H9 (cell line): ENCODE data around the gene NPAS3. TPM values are rescaled to one million over a fixed set of nuclear protein-coding genes. Genes with fewer than 3 reads are reported as not detected.

Experiments used
- DNase-seq: peaks from one replicate; pipeline ENCODE4 v3.0.0-alpha.2; 2017
- H2AFZ ChIP-seq: one replicate; pipeline ENCODE4 v1.6.1; 2013; ENCODE audit warnings: mild to moderate bottlenecking, low read length, control low read depth, moderate library complexity
- H2AK5ac ChIP-seq: 2 replicates; pipeline ENCODE4 v1.6.1; 2013; ENCODE audit warnings: low read length, control low read depth, mixed read lengths; ENCODE audit not compliant: insufficient read length
- H2BK120ac ChIP-seq: one replicate; pipeline ENCODE4 v1.6.1; 2013; ENCODE audit warnings: low read depth, mild to moderate bottlenecking, low read length, control low read depth, inconsistent platforms; ENCODE audit not compliant: poor library complexity, severe bottlenecking
- H2BK12ac ChIP-seq: 2 replicates; pipeline ENCODE4 v1.6.1; 2013; ENCODE audit warnings: low read length, control low read depth, mixed read lengths, low read depth; ENCODE audit not compliant: insufficient read length
- H2BK15ac ChIP-seq: 2 replicates; pipeline ENCODE4 v1.6.1; 2013; ENCODE audit warnings: low read depth, low read length, control low read depth
- H2BK20ac ChIP-seq: one replicate; pipeline ENCODE4 v1.6.1; 2013; ENCODE audit warnings: low read depth, mild to moderate bottlenecking, low read length, control low read depth, inconsistent platforms; ENCODE audit not compliant: poor library complexity, severe bottlenecking
- H2BK5ac ChIP-seq: 2 replicates; pipeline ENCODE4 v1.6.1; 2013; ENCODE audit warnings: low read length, control low read depth, mixed read lengths; ENCODE audit not compliant: insufficient read length
- H3K14ac ChIP-seq: 2 replicates; pipeline ENCODE4 v1.6.1; 2013; ENCODE audit warnings: low read length, control low read depth; ENCODE audit not compliant: insufficient read depth
- H3K18ac ChIP-seq: 2 replicates; pipeline ENCODE4 v1.6.1; 2013; ENCODE audit warnings: low read depth, mild to moderate bottlenecking, mixed read lengths, low read length, control low read depth; ENCODE audit not compliant: insufficient read length
- H3K23ac ChIP-seq: 2 replicates; pipeline ENCODE4 v1.6.1; 2013; ENCODE audit warnings: low read length, control low read depth, mixed read lengths, low read depth; ENCODE audit not compliant: insufficient read length
- H3K23me2 ChIP-seq: 2 replicates; pipeline ENCODE4 v1.6.1; 2013; ENCODE audit warnings: low read depth, mild to moderate bottlenecking, mixed read lengths, low read length, control low read depth; ENCODE audit not compliant: insufficient read length, poor library complexity, severe bottlenecking
- H3K27ac ChIP-seq: 2 replicates; pipeline ENCODE4 v1.5.1; 2013; ENCODE audit warnings: low read length, control low read depth, mixed read lengths, low read depth; ENCODE audit not compliant: insufficient read length
- H3K27me3 ChIP-seq: 2 replicates; pipeline ENCODE4 v1.6.1; 2013; ENCODE audit warnings: low read length, control low read depth, inconsistent platforms; ENCODE audit not compliant: insufficient read depth
- H3K4ac ChIP-seq: 2 replicates; pipeline ENCODE4 v1.6.1; 2013; ENCODE audit warnings: low read depth, mild to moderate bottlenecking, control low read depth, inconsistent platforms, low read length, moderate library complexity
- H3K4me1 ChIP-seq: 2 replicates; pipeline ENCODE4 v1.6.1; 2013; ENCODE audit warnings: low read length, control low read depth, inconsistent platforms; ENCODE audit not compliant: insufficient read depth
- H3K4me2 ChIP-seq: 2 replicates; pipeline ENCODE4 v1.6.1; 2013; ENCODE audit warnings: low read length, control low read depth, mixed read lengths; ENCODE audit not compliant: insufficient read length, insufficient read depth
- H3K56ac ChIP-seq: 2 replicates; pipeline ENCODE4 v1.6.1; 2013; ENCODE audit warnings: low read depth, mild to moderate bottlenecking, mixed read lengths, low read length, control low read depth; ENCODE audit not compliant: insufficient read length
- H3K79me1 ChIP-seq: 2 replicates; pipeline ENCODE4 v1.6.1; 2013; ENCODE audit warnings: low read depth, mild to moderate bottlenecking, moderate library complexity, low read length, control low read depth, inconsistent platforms; ENCODE audit not compliant: insufficient read depth, poor library complexity, severe bottlenecking
- H3K79me2 ChIP-seq: 2 replicates; pipeline ENCODE4 v1.6.1; 2013; ENCODE audit warnings: low read length, control low read depth, inconsistent platforms; ENCODE audit not compliant: insufficient read depth
- H3K9ac ChIP-seq: 2 replicates; pipeline ENCODE4 v1.6.1; 2013; ENCODE audit warnings: low read length, control low read depth, mixed read lengths; ENCODE audit not compliant: insufficient read length; ENCODE audit errors: extremely low read depth
- H3K9me3 ChIP-seq: one replicate; pipeline ENCODE4 v1.6.1; 2013; ENCODE audit warnings: low read depth, low read length, inconsistent platforms; ENCODE audit not compliant: control insufficient read depth
- H3T11ph ChIP-seq: one replicate; pipeline ENCODE4 v1.6.1; 2013; ENCODE audit warnings: mild to moderate bottlenecking, low read length, control low read depth, inconsistent platforms
- H4K20me1 ChIP-seq: one replicate; pipeline ENCODE4 v1.6.1; 2013; ENCODE audit not compliant: control insufficient read depth, insufficient read length, insufficient read depth
- H4K5ac ChIP-seq: 2 replicates; pipeline ENCODE4 v1.6.1; 2013; ENCODE audit warnings: low read depth, mild to moderate bottlenecking, mixed read lengths, low read length, control low read depth; ENCODE audit not compliant: insufficient read length
- H4K8ac ChIP-seq: replicated peaks from 2 replicates; pipeline ENCODE4 v1.6.1; 2013; ENCODE audit warnings: low read length, control low read depth, mixed read lengths, low read depth; ENCODE audit not compliant: insufficient read length
- H4K91ac ChIP-seq: 2 replicates; pipeline ENCODE4 v1.6.1; 2013; ENCODE audit warnings: low read depth, mild to moderate bottlenecking, moderate library complexity, mixed read lengths, low read length, control low read depth; ENCODE audit not compliant: insufficient read length
- H3K27ac Mint-ChIP-seq, 3 experiments: 2 replicates in 2 of 3; 3 replicates in 1 of 3; pipeline ENCODE4 v1.8.0; 2020 to 2021; ENCODE audit warnings: mixed read lengths in 3 of 3, mild to moderate bottlenecking in 1 of 3, moderate library complexity in 1 of 3
- H3K27me3 Mint-ChIP-seq: 2 replicates; pipeline ENCODE4 v1.8.0; 2021; ENCODE audit warnings: low read depth, mild to moderate bottlenecking, moderate library complexity, mixed read lengths
- H3K36me3 Mint-ChIP-seq, 3 experiments: 2 replicates in 2 of 3; 3 replicates in 1 of 3; pipeline ENCODE4 v1.8.0; 2020 to 2021; ENCODE audit warnings: low read depth in 3 of 3, mixed read lengths in 3 of 3; ENCODE audit not compliant: insufficient read depth in 1 of 3
- H3K4me1 Mint-ChIP-seq, 2 experiments: 2 replicates each; pipeline ENCODE4 v1.8.0; 2020; ENCODE audit warnings: mixed read lengths in 2 of 2
- H3K4me3 Mint-ChIP-seq, 2 experiments: 2 replicates in 1 of 2; 3 replicates in 1 of 2; pipeline ENCODE4 v1.8.0; 2020 to 2021; ENCODE audit warnings: mild to moderate bottlenecking in 2 of 2, mixed read lengths in 2 of 2, moderate library complexity in 1 of 2
- H3K9me3 Mint-ChIP-seq, 2 experiments: 2 replicates in 1 of 2; 3 replicates in 1 of 2; pipeline ENCODE4 v1.8.0; 2020; ENCODE audit warnings: mild to moderate bottlenecking in 2 of 2, mixed read lengths in 2 of 2, moderate library complexity in 1 of 2
- CTCF ChIP-seq: fragments of 200-600 bp; sonication (generic); conservative IDR thresholded peaks from 3 replicates; pipeline ENCODE4 v1.8.0; 2021; ENCODE audit warnings: antibody characterized with exemption, mild to moderate bottlenecking
- WGBS: extraction: QIAGEN DNeasy Blood & Tissue Kit; methylation state at CpG from one replicate; pipeline ENCODE4 v1.1.7; 2013; ENCODE audit warnings: missing lambda C conversion rate, low lambda C conversion rate, mixed read lengths; ENCODE audit not compliant: insufficient read length; ENCODE audit errors: extremely low coverage; 5-methylcytosine and 5-hydroxymethylcytosine counted together
- total RNA-seq: library from RNA; stranded (reverse); gene quantifications from 2 replicates; pipeline ENCODE4 v1.2.1, GENCODE V29; 2021

The NPAS3 gene
- total RNA-seq, 1 experiment from 2014 or later, result 0.17 TPM

DNA sequence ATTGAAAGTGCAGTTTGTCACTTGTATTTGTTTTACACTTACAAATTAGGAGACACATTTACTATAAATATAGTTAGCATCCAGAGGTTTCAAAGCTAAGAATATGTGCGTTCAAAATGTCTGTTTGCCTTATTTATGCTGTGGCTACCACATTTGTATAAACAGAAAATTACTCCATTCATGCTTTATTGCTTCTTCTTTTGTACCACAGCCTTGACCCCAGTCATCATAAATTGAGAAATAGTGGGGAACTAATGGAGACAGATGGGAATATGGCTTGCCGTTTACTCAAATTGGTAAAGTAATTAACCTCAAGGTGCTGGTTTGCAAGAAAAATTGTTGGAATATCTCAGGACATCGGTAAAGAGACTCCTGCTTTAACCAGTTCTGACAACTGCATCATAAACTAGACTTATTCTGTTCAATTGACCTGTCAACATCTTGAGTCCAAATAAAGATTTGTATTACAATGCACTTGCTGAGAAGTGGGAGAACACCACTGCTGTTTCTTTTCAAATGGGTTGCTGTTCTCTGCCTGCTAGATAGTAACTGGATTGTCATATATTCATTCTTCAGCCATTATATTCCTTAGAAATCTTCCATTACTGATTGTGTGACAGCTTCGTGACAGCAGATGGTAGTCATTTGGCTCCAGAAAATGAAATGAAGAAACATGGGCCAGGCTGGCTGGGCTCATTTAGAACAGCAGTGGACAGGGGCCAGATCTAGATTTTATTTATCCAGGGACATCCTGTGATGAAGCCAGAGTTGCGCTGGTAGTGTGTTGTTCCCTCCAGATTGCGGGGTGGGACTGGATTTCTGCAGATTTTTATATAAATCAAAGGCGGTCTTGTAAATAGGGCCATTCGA lies 657.8 kb downstream of the NPAS3 start:
- no peak overlapping the region for H2BK20ac ChIP-seq
- Mint-ChIP-seq H3K4me3 (no peak overlapping the region), H3K36me3 (no peaks in the 10 kb centered on the region), H3K9me3 (no peaks in the 10 kb centered on the region), H3K27ac (no peak overlapping the region), H3K27me3 (no peaks in the 10 kb centered on the region), H3K4me1 (peaks cover 22 to 32% of the 10 kb centered on the region in 2 experiments)
- H4K5ac ChIP-seq, result no peak overlapping the region
- H3K4me1 ChIP-seq, result 0 out of 2 replicates have a peak, but pooled peaks cover 2% of the 10 kb centered on the region
- H3K27ac ChIP-seq, result no peak overlapping the region
- no peak overlapping the region for H4K91ac ChIP-seq
- H3T11ph ChIP-seq, result no peak overlapping the region
- no CpG with 5 or more reads among the region's 8 CpGs for WGBS
- H2AFZ ChIP-seq, result no peak overlapping the region
- H3K23me2 ChIP-seq, result no peaks in the 10 kb centered on the region
- H3K79me2 ChIP-seq, result no peaks in the 10 kb centered on the region
- DNase-seq, result no peak
- no peak overlapping the region for H2BK5ac ChIP-seq
- H2BK120ac ChIP-seq, result no peak overlapping the region
- H3K56ac ChIP-seq, result no peak overlapping the region
- H3K4ac ChIP-seq, result no peak overlapping the region
- H4K20me1 ChIP-seq, result no peaks in the 10 kb centered on the region
- no peak overlapping the region for H3K23ac ChIP-seq
- TF ChIP-seq CTCF, result no peak
- H3K14ac ChIP-seq, result no peak overlapping the region
- H2BK15ac ChIP-seq, result no peak overlapping the region
- no peaks in the 10 kb centered on the region for H3K9me3 ChIP-seq
- no peaks in the 10 kb centered on the region for H3K79me1 ChIP-seq
- H3K9ac ChIP-seq, result no peak overlapping the region
- H2BK12ac ChIP-seq, result no peak overlapping the region
- H3K18ac ChIP-seq, result no peak overlapping the region
- H4K8ac ChIP-seq, result no peak overlapping the region
- no peak overlapping the region for H2AK5ac ChIP-seq
- H3K4me2 ChIP-seq, result no peak overlapping the region
- H3K27me3 ChIP-seq, result no peaks in the 10 kb centered on the region
